SIG-M5 (cell line): Measurements from ENCODE around the gene DHH.
"Not testable (repeated sequence)": the region's sequence is repeated elsewhere in the genome, so short reads cannot be mapped to it uniquely, and the experiment has no call there.

Source experiments
- DNase-seq: peaks from one replicate; lab custom pipeline; 2025; lab: John Stamatoyannopoulos, UW

DHH gene

DNA sequence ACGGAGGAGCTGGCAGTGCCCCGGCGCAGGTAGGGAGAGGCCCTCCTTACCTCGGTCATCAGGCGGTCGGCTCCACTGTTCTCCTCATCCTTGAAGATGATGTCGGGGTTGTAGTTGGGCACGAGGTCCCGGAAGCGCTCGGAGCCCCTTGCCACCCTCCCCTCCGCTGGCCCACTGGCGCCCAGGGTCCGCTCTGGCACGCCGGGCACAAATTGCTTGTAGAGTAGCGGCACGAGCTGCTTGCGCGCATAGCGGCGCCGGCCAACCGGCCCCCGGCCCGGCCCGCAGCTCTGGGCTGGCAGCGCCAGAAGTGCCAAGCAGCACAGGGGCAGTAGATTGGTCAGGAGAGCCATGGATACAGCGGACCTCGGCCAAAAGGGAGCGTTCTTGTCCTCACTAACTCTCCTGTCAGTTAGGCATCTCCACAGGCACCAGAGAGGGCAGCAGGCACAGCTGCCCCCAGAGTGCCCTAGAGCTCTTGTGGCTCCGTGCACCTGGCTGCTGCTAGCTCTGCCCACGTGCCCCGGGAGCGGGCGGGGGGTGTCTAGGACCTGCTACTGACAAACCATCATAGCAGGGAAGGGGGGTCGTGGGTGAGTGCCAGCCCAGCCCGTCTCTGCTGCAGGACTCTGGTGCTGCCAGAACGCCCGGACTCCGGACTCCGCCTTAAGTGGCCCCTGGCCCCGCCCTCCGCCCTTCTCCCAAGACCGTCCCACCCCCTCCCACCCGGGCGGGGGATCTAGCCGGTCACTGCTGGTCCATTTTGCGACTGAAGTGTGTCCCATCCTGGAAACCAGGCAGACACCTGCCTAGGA is at the start of gene DHH:
TSS of gene DHH (minus strand) at position 642 of the 815 bp plus-strand sequence. CDS start at position 353, 289 bp downstream.
- no peak for DNase-seq

DNA sequence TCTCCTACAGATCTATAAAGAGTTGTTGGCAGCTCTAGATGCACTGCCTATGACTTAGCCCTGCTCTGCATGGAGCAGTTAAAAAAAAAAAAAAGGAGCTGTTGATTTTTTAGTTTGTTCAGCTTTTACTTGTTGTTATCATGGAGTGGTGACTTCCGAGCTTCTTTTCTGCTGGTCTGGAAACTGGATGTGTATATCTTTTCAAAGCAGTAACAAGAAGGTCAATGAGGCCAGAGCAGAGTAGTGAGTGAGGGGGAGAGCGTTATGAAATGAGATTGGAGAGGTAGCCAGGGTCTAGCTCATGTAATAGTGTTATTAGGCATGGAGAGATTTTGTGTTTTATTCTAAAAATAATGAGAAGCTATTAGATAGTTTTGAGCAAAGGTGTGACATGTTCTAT is 49.8 kb upstream of the DHH start:
- no peak for DNase-seq

DNA sequence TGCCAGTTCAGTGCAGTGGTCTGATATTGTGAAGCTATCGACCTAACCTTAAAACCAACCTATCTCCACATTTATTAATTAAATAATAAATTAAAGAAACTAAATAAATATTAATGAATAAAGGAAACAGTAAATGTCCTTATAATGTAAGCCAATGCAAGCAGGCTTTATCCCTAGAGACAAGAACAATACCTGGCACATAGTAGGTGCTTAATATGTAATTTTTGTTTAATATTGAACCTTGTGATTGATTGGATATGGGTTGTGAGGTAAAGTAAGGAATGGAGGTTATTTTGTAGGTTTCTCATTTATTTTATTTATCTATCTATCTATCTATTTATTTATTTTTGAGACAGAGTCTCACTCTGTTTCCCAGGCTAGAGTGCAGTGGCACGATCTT is 44.4 kb upstream of the DHH start:
- no peak for DNase-seq

DNA sequence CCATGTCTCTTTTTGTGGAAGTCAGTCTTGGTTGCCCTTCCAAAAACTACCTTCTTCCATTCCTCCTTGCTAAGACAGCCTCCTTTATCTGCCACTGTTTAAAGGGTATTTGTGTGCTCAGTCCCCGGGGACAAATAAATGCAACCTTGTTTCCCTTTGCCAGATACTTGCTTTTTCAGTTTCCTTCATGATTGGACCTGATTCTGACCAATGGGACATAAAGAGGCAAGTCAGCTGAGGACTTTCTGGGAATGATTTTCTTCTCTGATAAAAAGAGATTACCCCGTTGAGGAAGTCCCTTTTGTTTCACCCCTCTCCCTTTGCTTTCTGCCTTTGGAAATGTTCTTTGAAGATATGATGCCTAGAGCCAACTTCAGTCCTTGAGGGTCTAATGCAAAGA is 44.0 kb upstream of the DHH start:
- DNase-seq, result no peak

DNA sequence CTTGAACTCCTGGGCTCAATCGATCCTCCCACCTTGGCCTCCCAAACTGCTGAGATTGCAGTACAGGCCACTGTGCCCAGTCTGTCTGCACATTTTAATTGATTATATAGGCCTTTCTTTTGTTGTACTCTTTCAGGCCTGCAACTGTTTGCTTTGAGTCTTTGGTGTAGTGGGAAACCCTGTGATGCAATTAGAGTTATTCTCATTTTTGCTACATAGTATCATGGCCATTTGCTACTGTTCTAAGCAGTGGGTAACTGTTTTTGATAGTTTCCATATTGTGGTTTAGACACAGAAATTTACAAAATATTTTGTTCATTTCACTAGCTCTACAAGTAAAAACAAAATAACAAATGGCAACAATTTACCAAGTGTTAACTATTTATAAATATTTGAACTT is 42.9 kb upstream of the DHH start:
- DNase-seq, result no peak

DNA sequence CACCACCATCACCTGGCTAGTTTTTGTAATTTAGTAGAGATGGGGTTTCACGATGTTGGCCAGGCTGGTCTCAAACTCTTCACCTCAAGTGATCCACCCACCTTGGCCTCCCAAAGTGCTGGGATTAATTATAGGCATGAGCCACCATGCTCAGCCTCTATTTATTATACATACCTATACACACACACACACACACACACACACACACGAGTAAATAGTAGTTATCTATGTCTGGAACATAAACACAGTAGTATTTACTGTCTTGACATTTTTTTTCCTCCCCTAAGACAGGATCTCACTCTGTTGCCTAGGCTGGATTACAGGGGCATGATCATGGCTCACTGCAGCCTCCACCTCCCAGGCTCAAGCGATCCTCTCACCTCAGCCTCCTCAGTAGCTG is 42.4 kb upstream of the DHH start:
- DNase-seq, result not testable (repeated sequence)

DNA sequence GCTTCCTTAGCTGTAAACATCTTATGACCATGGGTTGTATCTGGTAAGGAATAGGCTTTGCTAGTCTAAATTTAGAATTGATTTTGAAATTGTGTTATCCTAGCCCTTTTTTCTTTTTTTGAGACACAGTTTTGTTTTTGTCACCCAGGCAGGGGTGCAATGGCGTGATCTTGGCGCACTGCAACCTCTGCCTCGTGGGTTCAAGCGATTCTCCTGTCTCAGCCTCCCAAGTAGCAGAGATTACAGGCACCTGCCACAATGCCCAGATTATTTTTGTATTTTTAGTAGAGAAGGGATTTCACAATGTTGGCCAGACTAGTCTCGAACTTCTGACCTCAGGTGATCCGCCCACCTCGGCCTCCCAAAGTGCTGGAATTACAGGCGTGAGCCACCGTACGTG is 39.0 kb upstream of the DHH start:
- no peak for DNase-seq

DNA sequence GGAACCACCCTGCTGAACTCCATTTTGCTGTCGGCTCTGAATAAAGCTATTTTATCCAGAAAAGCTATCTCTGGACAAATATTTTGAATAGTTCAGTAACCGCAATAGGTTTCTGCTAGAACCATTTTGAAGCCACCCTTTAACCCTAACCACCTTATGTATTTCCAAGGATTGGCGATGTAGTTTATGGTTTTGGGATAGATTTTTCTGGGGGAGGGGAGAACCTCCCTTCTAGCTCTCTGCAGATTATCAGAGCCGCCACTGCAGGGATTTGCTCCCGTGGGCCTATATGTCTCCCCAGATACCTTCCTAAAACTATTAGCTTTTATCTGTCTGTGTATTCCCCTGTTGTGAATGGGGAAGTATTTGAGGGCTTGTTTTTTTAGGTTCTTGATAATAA is 38.4 kb upstream of the DHH start:
- no peak for DNase-seq

DNA sequence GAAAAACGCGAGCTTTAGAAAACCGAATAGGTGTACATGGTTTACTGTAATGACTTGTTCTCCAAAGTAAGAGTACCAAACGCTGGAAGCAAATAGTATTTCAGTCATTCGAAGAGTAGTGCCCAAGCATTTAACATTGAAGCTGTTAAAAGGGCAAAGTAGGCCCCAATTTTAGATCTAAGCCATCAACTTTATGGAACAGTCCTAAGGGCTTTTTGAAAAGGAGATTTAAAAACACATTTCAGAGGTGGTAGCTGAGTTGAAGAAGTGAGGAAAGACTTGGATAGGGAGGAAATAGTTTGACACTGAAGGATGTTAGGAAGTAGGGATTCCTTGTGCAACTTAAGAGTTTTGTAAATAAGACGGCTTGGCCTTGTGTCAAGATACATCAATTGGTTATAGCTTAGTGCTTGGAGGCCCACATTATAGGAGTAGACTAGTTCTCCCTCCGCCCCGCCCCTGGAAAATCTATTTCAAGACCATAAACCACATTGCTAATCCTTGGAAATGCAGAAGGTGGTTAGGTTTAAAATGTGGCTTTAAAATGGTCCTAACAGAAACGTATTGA is 37.4 kb upstream of the DHH start:
- no peak for DNase-seq

DNA sequence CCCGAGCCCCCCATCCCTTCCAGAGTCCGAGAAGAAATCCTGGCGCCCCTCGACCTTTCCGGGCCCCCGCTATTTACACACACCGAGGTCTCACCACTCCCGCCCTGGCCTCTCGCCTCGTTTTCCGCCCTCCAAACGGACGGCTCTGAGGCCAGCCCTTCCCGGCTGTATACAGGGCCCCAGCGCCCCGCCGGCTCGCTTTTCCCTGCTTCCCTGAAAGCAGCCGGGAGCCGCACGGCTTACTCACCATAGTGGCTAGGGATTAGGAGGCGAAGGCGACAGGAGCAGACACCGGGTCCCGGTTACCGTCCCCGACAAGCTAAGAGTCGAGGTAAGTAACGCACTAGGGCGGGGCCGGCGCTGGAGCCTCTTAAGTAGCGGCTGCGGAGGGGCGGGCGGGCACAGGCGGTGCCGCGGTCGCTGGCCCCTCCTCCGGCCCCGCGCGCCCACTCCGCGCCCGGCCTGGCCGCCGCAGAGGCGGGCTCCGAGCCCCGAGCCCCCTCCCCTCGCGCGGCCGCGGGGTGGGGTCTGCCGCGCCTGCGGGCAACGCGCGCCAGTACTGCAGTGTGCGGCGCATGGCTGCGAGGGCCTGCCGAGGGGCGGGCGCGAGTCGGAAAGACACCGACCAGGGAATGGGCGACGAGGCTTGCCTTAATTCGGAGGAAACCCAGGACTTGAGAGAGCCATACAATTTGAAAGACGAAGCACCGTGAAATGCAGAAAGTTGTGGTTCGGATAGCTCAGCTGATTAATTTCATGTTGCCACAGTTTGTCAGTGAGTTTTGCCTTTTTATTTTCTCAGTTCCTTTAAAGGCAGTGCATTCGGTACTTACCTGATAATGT is 36.7 kb upstream of the DHH start, which contains the start of gene TUBA1B:
TSS of gene TUBA1B (minus strand) at position 345 of the 843 bp plus-strand sequence. CDS start at position 250, 95 bp downstream.
- DNase-seq, result peak; percentile 75

DNA sequence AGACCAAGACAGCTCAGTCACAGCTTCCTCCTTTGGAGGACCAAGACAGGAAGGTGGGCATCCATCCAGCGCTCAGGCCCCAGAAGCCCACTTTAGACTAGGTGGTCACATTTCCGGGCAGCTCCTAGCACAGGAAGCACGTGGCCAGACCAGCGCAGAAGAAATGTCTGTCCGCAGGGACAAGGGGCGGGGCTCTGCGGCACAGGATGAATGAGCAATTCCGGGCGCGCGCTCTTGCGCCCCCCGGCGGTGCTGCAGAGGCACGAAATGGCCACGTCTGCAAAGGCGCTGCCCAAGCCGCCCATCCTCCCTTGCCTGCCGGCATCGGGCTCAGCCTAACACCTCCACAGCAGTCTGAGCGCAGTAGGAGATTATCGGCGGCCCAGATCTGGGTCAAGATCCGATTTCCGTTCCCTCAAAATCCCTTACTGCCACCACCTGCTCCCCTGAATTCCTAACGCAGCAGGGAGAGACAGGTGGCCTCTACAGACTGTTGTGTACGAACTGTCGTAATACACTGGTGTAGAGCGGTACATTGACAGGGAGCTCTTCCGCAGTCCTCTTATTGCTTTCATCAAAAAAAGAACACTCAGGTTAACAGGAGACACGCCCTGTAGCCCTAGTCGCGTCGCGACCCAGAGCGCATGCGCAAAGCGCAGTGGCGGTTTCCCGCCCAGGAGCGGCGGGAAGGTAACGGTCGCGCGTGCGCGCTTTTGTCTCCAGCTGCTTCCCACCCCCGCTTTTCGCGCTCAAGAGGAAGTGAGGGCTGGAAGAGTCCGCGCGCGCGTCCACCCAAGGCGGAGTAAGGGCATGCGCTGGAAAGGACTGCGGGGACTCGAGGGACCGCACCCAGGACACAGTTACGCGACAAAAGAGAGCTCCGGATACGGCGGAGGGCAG is 35.8 kb upstream of the DHH start:
- peak; percentile 65 for DNase-seq

DNA sequence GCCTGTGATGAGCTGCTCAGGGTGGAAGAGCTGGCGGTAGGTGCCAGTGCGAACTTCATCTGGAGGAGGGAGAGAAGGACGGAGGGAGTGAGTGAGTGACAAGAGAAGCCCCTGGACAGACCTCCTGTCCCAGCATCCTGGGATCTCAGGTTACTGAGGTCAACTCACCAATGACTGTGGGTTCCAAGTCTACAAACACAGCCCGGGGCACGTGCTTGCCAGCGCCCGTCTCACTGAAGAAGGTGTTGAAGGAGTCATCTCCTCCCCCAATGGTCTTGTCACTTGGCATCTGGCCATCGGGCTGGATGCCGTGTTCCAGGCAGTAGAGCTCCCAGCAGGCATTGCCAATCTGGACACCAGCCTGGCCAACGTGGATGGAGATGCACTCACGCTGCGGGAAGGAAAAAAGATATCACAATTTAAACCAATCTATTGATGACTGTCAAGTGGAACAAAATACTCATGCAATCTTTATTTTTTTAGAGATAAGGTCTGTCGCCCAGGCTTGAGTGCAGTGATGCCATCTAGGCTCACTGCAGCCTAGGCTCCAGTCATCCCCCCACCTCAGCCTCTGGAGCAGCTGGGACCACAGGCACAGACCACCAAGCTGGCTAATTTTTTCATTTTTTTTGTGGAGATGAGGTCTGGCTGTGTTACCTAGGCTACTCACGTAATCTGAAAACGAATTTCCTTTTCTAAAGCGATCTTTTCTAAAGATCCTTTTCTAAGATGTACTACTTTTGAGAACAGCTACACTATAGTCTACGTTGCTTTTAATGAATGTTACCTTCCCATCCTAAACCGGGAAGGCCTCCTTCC is 34.9 kb upstream of the DHH start:
- no peak for DNase-seq

DNA sequence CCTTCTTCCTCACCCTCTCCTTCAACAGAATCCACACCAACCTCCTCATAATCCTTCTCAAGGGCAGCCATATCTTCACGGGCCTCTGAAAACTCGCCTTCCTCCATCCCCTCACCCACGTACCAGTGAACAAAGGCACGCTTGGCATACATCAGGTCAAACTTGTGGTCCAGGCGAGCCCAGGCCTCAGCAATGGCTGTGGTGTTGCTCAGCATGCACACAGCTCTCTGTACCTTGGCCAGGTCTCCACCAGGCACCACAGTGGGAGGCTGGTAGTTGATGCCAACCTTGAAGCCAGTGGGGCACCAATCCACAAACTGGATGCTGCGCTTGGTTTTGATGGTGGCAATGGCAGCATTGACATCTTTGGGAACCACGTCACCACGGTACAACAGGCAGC is 33.4 kb upstream of the DHH start:
- not testable (repeated sequence) for DNase-seq

DNA sequence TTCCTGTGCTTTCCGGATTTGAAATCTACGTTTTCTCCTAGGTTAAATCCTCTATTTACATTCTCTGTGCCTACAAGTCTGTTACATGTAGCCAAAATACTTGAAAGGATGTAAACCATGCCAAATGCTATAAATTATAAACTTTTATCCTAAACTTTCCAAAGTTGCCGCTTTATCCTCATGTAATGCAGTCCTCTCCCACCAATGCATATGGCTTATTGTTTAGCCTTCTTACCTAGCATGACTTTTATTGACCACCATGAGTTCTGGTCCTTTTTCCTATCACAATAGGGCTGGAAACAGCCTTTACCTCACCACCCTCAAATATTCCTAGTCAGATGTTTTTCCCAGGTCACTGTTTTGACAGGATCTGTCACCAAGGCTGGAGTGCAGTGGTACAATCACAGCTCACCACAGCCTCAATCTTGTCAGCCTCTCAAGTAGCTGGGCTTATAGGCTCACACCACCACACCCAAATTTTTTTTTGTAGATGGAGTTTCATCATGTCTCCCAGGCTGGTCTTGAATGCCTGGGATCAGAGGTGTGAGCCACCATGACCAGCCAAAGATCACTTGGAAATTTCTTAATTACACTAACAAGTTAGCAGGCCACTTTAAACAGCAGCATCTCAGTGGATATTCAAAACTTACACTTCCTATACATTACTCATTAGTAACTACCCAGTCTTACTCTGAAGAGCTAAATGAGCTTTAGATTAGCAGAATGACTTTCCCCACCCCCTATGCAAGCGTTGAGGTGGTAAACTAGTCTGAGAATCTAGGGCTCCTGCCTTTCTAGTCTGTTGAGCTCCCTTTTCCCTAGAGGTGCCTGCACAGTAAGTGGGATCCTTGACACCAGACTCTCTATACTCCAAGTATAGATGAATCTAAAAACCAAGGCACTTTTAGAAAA is 32.5 kb upstream of the DHH start:
- no peak for DNase-seq

DNA sequence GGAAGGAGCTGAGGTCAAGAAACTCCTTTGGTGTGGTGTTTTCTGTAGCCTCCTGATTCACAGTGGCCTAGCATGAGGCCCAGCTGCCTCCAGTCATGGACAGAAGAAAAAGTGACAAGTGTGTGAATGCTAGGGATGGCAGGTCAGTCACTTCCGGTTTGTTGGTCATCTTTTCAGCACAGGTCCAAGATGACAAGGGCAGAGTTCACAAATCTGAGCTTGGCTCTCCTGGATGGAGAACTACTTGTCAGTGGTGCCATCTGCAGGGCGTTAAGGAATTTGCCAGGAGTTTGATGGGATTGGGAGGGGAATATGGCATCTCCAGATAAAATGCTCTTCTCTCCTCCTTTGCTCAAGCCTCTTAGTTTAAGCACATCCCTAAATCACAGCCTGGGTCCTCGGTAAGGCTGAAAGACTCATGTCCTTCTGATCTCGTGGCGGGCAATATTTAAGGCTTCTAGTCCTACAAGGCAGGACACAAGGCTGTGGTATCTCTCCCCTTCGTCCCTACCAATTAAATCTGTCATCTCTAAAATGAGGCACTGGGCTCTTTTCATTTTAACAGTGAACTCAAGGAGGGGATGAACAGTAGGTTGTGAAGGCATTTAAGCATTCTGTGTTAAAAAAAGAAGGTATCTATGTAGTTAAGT is 26.6 kb upstream of the DHH start:
- no peak for DNase-seq

DNA sequence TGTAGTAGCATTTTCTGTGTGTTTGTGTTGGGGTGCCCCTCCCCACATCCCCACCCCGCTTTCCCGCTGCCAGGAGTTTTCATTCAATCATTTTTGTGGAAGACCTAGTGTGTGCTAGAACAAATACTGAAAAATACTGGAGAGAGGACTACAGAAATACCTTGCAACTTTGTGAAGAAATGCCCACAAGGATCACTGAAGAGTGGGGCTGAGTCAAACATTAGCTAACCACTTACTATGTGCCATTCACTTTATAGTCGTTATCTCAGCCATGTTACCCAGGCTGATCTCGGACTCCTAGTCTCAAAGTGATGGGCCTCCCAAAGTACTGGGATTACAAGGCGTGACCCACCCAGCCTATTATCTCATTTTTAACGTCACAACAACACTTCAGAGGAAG is 16.6 kb upstream of the DHH start:
- no peak for DNase-seq

DNA sequence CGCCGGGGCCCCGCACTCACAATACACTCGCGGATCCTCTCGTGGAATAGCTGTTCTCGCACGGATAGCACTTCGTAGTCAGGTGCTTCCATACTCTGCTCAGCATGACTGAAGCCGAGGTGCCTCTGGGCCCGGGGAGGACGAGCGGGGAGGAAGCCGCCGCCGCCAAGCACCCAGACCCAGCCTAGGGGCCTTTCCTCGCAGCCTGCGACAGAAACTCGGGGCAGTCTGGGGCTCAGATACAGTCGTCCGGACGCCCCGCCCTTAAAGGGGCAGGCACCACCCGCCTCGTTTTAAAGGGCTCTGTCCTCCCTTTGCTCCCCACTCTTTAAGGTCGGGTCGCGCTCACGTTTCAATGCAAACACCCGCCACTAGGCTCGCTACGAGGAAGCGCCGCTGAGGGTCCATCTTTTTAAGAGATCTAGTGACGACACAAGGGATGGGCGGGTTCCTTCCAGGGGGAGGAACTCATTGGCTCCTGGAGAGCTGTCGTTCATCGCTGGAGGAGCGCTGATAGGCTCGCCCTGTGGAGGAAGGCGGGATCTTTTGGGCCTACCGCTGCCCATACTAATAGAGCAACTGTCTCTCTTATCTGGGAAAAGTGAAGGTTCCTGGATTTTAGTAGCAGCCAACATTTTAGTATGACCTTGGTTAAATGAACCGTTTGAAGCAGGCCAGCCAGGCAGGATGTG is 16.0 kb upstream of the DHH start, which contains the start of gene LMBR1L:
TSS of gene LMBR1L (minus strand) at position 384 of the 692 bp plus-strand sequence. CDS start at position 92, 292 bp downstream.
- peak; percentile 98 for DNase-seq
